ENCODE data around the gene CCNH.
A peak's percentile ranks its signal among the peaks of the same experiment; 100 is the strongest.

- TF ChIP-seq, protein P1, sequence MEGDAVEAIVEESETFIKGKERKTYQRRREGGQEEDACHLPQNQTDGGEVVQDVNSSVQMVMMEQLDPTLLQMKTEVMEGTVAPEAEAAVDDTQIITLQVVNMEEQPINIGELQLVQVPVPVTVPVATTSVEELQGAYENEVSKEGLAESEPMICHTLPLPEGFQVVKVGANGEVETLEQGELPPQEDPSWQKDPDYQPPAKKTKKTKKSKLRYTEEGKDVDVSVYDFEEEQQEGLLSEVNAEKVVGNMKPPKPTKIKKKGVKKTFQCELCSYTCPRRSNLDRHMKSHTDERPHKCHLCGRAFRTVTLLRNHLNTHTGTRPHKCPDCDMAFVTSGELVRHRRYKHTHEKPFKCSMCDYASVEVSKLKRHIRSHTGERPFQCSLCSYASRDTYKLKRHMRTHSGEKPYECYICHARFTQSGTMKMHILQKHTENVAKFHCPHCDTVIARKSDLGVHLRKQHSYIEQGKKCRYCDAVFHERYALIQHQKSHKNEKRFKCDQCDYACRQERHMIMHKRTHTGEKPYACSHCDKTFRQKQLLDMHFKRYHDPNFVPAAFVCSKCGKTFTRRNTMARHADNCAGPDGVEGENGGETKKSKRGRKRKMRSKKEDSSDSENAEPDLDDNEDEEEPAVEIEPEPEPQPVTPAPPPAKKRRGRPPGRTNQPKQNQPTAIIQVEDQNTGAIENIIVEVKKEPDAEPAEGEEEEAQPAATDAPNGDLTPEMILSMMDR (conservative IDR thresholded peaks at IDR 0.05; ENCODE audit: low read length) = peak; percentile 91
- no peak for TF ChIP-seq EZH2phosphoT487 (IDR thresholded peaks at IDR 0.05; ENCODE audit: borderline replicate concordance, low read depth, low read length)
Measured at GRCh38 chr5:87400305-87400899, 12.3 kb downstream of the CCNH start.
